Heart left ventricle (tissue), 16 donors: ENCODE data around the gene MANEAL. TPM values are rescaled to one million over a fixed set of nuclear protein-coding genes. Genes with fewer than 3 reads are reported as not detected.
A peak's percentile ranks its signal among the peaks of the same experiment; 100 is the strongest.

Source experiments
- ATAC-seq, 4 donors: fragments of 200-7000 bp; cut with Tn5 transposase; one replicate each; pipeline ENCODE4 v1.9.1; 2020 to 2022; ENCODE audit warnings: moderate library complexity in 4 of 4, mild to moderate bottlenecking in 3 of 4, moderate number of reproducible peaks in 1 of 4
- DNase-seq, 5 donors: peaks; one replicate each; pipeline ENCODE4 v3.0.0-alpha.2; 2020
- H3K27ac ChIP-seq, 12 donors: fragments of 200-600 bp; sonication (generic) in 4 of 12; one replicate each; pipeline versions ENCODE4 v1.5.0 to v1.8.0; 2016 to 2022; ENCODE audit warnings: mild to moderate bottlenecking in 2 of 12
- H3K27me3 ChIP-seq, 9 donors: fragments of 200-600 bp; sonication (generic) in 2 of 9; one replicate each; pipeline versions ENCODE4 v1.5.1 to v1.8.0; 2016 to 2022; ENCODE audit warnings: mild to moderate bottlenecking in 3 of 9
- H3K36me3 ChIP-seq, 9 donors: fragments of 200-600 bp; sonication (generic) in 2 of 9; one replicate each; pipeline versions ENCODE4 v1.5.0 to v1.8.0; 2018 to 2022; ENCODE audit warnings: mild to moderate bottlenecking in 2 of 9
- H3K4me1 ChIP-seq, 12 donors: fragments of 200-600 bp; sonication (generic) in 4 of 12; one replicate each; pipeline versions ENCODE4 v1.5.0 to v1.8.0; 2016 to 2022; ENCODE audit warnings: mild to moderate bottlenecking in 3 of 12
- H3K4me3 ChIP-seq, 12 donors: fragments of 200-600 bp; sonication (generic) in 4 of 12; one replicate each; pipeline versions ENCODE4 v1.5.0 to v1.8.0; 2017 to 2022; ENCODE audit warnings: mild to moderate bottlenecking in 9 of 12, moderate library complexity in 4 of 12
- H3K9me3 ChIP-seq, 12 donors: fragments of 200-600 bp; sonication (generic) in 4 of 12; one replicate each; pipeline versions ENCODE4 v1.5.0 to v1.8.0; 2016 to 2022; ENCODE audit warnings: mild to moderate bottlenecking in 1 of 12
- POLR2A ChIP-seq, 2 donors: fragments of 450-650 bp; IDR thresholded peaks; one replicate each; pipeline ENCODE4 v1.6.1; 2017; ENCODE audit warnings: antibody characterized with exemption in 2 of 2, mild to moderate bottlenecking in 2 of 2, moderate library complexity in 2 of 2
- WGBS, 4 donors: extraction: QIAGEN DNeasy Blood & Tissue Kit in 2 of 4; methylation state at CpG; one replicate each; pipeline versions ENCODE4 v1.1.5 to v1.1.7; 2013 to 2018; 5-methylcytosine and 5-hydroxymethylcytosine counted together
- intact Hi-C, 10 donors: fragments of 100-400 bp; cut with DNase I; formaldehyde crosslinking; loops; one replicate each; pipeline versions ENCODE4 v1.11.1 to v1.14.2; 2022
- polyA plus RNA-seq, 2 donors: library from polyadenylated mRNA; stranded (reverse); fragments of 200-250 nt; gene quantifications; one replicate each; pipeline ENCODE4 v1.2.3, GENCODE V29; 2013
- total RNA-seq, 9 donors: library from RNA; depleted of rRNA in 2 of 9; stranded (reverse); fragments of >200 nt in 2 of 9; fragmentation: NEBNext Ultra II Directional in 3 of 9; extraction: Animal tissue kit (Norgen Biotek cat#: 25700) in 3 of 9; gene quantifications; one replicate each; pipeline versions ENCODE4 v1.1.0 to v1.2.4, GENCODE V29; 2016 to 2023
- TF ChIP-seq, protein P1 (sequence below), 12 donors: fragments of 200-600 bp; sonication (generic) in 4 of 12; IDR thresholded peaks; one replicate each; pipeline versions ENCODE4 v1.5.0 to v1.8.0; 2018 to 2022; ENCODE audit warnings: antibody characterized with exemption in 12 of 12, mild to moderate bottlenecking in 5 of 12
- donor health status: ischemic (EF 13 %, LVEDD 7.1; RV severe dilation, severe dysfunction).
- donor health status: healthy with polysubstance abuse.
- donor health status: DM: no; HTN: yes; CAD: no.
- donor health status: DM: no; HTN: no; CAD: no.
- donor health status: ischemic (EF 25% LVEDD 6.9; RV normal size, moderate dysfunction).
- donor health status: ischemic (EF 25% LVEDD 5.7; RV mildly dilated, moderate dysfunction).
- donor health status: healthy.
- donor health status: DM: yes; HTN: yes; CAD: no.
- donor health status: ischemic (EF 35%, LVEDD 5.7; RV mildly dilated, moderate dysfunction).
- donor health status: nonischemic (EF 11% LVEDD 7.7; RV severe dilation, severe dysfunction).
- donor health status: DM: yes; HTN: yes; CAD: no.
- donor health status: PGD.
- donor health status: ischemic (EF 29% LVEDD 5.4; RV normal size, mild dysfunction).
- donor health status: nonischemic (EF 23%, LVEDD 6.1; RV moderate dilation, normal function).

MANEAL gene
- total and polyA plus RNA-seq, 11 donors: 0.53 to 2.9 (median 0.97) TPM

DNA sequence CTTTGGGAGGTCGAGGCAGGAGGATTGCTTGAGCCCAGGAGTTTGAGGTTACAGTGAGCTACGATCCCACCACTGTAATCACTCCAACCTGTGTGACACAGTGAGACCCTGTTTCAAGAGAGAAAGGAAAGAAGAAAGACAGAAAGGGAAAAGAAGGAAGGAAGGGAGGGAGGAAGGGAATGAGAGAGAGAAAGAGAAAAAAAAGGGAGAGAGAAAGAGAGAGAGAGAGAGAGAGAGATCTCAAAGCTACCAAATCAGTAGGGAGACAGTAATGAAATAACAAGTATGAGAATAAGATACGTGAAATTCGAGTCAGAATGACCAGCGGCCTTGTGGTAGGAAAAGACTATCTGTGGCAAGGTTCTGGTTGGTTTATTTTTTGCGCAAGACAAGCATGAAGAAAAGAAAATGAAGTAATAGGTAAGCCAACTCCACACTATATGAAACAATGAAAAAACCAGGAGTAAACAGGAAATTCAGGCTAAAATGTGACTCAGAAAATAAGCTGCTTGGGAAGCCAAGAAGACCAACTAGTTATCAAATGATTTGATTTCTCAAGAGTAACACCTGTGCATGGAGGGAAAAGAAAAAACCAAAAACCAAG, 56.8 kb downstream of the MANEAL start:
- TF ChIP-seq, protein P1, sequence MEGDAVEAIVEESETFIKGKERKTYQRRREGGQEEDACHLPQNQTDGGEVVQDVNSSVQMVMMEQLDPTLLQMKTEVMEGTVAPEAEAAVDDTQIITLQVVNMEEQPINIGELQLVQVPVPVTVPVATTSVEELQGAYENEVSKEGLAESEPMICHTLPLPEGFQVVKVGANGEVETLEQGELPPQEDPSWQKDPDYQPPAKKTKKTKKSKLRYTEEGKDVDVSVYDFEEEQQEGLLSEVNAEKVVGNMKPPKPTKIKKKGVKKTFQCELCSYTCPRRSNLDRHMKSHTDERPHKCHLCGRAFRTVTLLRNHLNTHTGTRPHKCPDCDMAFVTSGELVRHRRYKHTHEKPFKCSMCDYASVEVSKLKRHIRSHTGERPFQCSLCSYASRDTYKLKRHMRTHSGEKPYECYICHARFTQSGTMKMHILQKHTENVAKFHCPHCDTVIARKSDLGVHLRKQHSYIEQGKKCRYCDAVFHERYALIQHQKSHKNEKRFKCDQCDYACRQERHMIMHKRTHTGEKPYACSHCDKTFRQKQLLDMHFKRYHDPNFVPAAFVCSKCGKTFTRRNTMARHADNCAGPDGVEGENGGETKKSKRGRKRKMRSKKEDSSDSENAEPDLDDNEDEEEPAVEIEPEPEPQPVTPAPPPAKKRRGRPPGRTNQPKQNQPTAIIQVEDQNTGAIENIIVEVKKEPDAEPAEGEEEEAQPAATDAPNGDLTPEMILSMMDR (IDR thresholded peaks at IDR 0.05): no peak
- no peak for TF ChIP-seq POLR2A (IDR thresholded peaks at IDR 0.05)
- no peak for DNase-seq
- Histone ChIP-seq H3K9me3 (no peaks in the 10 kb centered on the region), H3K4me3 (no peak overlapping the region), H3K4me1 (peaks cover 0 to 91% (median 14%) of the 10 kb centered on the region in 12 donors), H3K36me3 (peaks cover 0 to 52% (median 19%) of the 10 kb centered on the region in 9 donors), H3K27me3 (no peaks in the 10 kb centered on the region), H3K27ac (peak overlapping the region in 1 of 12 donors; percentile 77)
- no peak for ATAC-seq
- intact Hi-C loops: loop anchor here in 2 of 10 donors (10.0 kb wide), 2 partner anchors 46 to 156 kb away; partner anchors contain the start of genes C1orf122 (in 1 of the 2), CDCA8 (in 1 of the 2) and YRDC (in 1 of the 2)
- WGBS, 4 donors: 89 to 93% (median 90%) methylated on average over 6 of the region's 6 CpGs

Other genes starting within 250 kb of the MANEAL start
- 10 to 100 TPM in 2 of 9 donors, 1 to 10 TPM in 7; 6.8 to 11.2 (median 9.0) TPM for gene SNIP1, start 239.6 kb upstream of the MANEAL start, total RNA-seq
- 1 to 10 TPM; 3.0 to 6.9 TPM for gene SNIP1, start 239.6 kb upstream of the MANEAL start, polyA plus RNA-seq
- gene DNALI1, start 236.9 kb upstream of the MANEAL start, total RNA-seq: 10 to 100 TPM in 1 of 9 donors, 1 to 10 TPM in 8; 2.0 to 12.5 (median 3.3) TPM
- 1 to 10 TPM; 1.9 to 5.2 TPM for gene DNALI1, start 236.9 kb upstream of the MANEAL start, polyA plus RNA-seq
- gene GNL2, start 197.9 kb upstream of the MANEAL start, total RNA-seq: 10 to 100 TPM; 19.4 to 29.7 (median 23.8) TPM
- gene GNL2, start 197.9 kb upstream of the MANEAL start, polyA plus RNA-seq: 10 to 100 TPM; 39.0 to 76.7 TPM
- gene RSPO1, start 159.0 kb upstream of the MANEAL start, total RNA-seq: 10 to 100 TPM in 1 of 9 donors, not detected in 8; 13.2 TPM
- gene RSPO1, start 159.0 kb upstream of the MANEAL start, polyA plus RNA-seq: not detected
- 1 to 10 TPM in 1 of 9 donors, under 1 TPM in 7, not detected in 1; 0.12 to 5.0 (median 0.36) TPM for gene CDCA8, start 101.3 kb upstream of the MANEAL start, total RNA-seq
- gene CDCA8, start 101.3 kb upstream of the MANEAL start, polyA plus RNA-seq: under 1 TPM; 0.30 to 0.51 TPM
- under 1 TPM in 4 of 9 donors, not detected in 5; 0.05 to 0.60 (median 0.13) TPM for gene EPHA10, start 28.7 kb upstream of the MANEAL start, total RNA-seq
- gene EPHA10, start 28.7 kb upstream of the MANEAL start, polyA plus RNA-seq: under 1 TPM; 0.01 to 0.11 TPM
- gene C1orf122, start 13.9 kb downstream of the MANEAL start, total RNA-seq: 10 to 100 TPM; 29.1 to 93.0 (median 44.0) TPM
- gene C1orf122, start 13.9 kb downstream of the MANEAL start, polyA plus RNA-seq: 10 to 100 TPM; 37.5 to 60.2 TPM
- 1 to 10 TPM; 4.0 to 8.9 (median 6.1) TPM for gene YRDC, start 14.4 kb downstream of the MANEAL start, total RNA-seq
- 10 to 100 TPM in 1 of 2 donors, 1 to 10 TPM in 1; 2.8 to 21.3 TPM for gene YRDC, start 14.4 kb downstream of the MANEAL start, polyA plus RNA-seq
- gene MTF1, start 65.7 kb downstream of the MANEAL start, total RNA-seq: 10 to 100 TPM in 7 of 9 donors, 1 to 10 TPM in 2; 4.2 to 19.5 (median 12.4) TPM
- gene MTF1, start 65.7 kb downstream of the MANEAL start, polyA plus RNA-seq: 1 to 10 TPM; 1.7 to 7.4 TPM
- 10 to 100 TPM in 8 of 9 donors, 1 to 10 TPM in 1; 7.7 to 16.2 (median 13.1) TPM for gene INPP5B, start 153.2 kb downstream of the MANEAL start, total RNA-seq
- gene INPP5B, start 153.2 kb downstream of the MANEAL start, polyA plus RNA-seq: 10 to 100 TPM in 1 of 2 donors, 1 to 10 TPM in 1; 6.5 to 11.4 TPM
- 10 to 100 TPM; 18.8 to 36.1 (median 26.1) TPM for gene SF3A3, start 196.2 kb downstream of the MANEAL start, total RNA-seq
- 10 to 100 TPM in 1 of 2 donors, 1 to 10 TPM in 1; 9.7 to 31.4 TPM for gene SF3A3, start 196.2 kb downstream of the MANEAL start, polyA plus RNA-seq
- gene FHL3, start 211.7 kb downstream of the MANEAL start, total RNA-seq: 10 to 100 TPM in 6 of 9 donors, 1 to 10 TPM in 3; 4.6 to 27.0 (median 11.3) TPM
- gene FHL3, start 211.7 kb downstream of the MANEAL start, polyA plus RNA-seq: 10 to 100 TPM; 13.7 to 15.4 TPM
- gene UTP11, start 218.9 kb downstream of the MANEAL start, total RNA-seq: 10 to 100 TPM; 30.7 to 43.7 (median 36.5) TPM
- gene UTP11, start 218.9 kb downstream of the MANEAL start, polyA plus RNA-seq: 10 to 100 TPM; 36.2 to 51.6 TPM